ENCODE data around the gene GRID1.

GRCh38 chr10:86305521-86305920 lies 61.1 kb downstream of the GRID1 start:
- TF ChIP-seq CTCF (IDR thresholded peaks at IDR 0.05), result no peak
- no peak for TF ChIP-seq POLR2A (IDR thresholded peaks at IDR 0.05)

Measured in Peyer's patch (tissue), 4 donors.